NCI-H510A treated with DMSO at 0.1 percent for 48 hours (cell line): Measurements from ENCODE around the gene STK35.

Experiments used
- DNase-seq: peaks from one replicate; lab custom pipeline; 2025; lab: John Stamatoyannopoulos, UW

The STK35 gene

GRCh38 chr20:2136275-2136674 is 34.6 kb downstream of the STK35 start:
- no peak for DNase-seq

- DNase-seq = no peak
Measured at GRCh38 chr20:2137552-2138201, 36.0 kb downstream of the STK35 start.

- DNase-seq = no peak
Measured at GRCh38 chr20:2138396-2138795, 36.8 kb downstream of the STK35 start.

- DNase-seq = no peak
Measured at GRCh38 chr20:2139250-2139649, 37.6 kb downstream of the STK35 start.

- DNase-seq = no peak
Measured at GRCh38 chr20:2139736-2140135, 38.1 kb downstream of the STK35 start.

- DNase-seq = no peak
Measured at GRCh38 chr20:2140561-2140960, 38.9 kb downstream of the STK35 start.

- DNase-seq = no peak
Measured at GRCh38 chr20:2141600-2142575, 40.3 kb downstream of the STK35 start.

- DNase-seq = no peak
Measured at GRCh38 chr20:2142649-2143048, 41.0 kb downstream of the STK35 start.

GRCh38 chr20:2143594-2143993 is 42.0 kb downstream of the STK35 start:
- no peak for DNase-seq

- no peak for DNase-seq
Measured at GRCh38 chr20:2144850-2145249, 43.2 kb downstream of the STK35 start.

- DNase-seq = no peak
Measured at GRCh38 chr20:2145376-2145775, 43.7 kb downstream of the STK35 start.

GRCh38 chr20:2146080-2146867 is 44.6 kb downstream of the STK35 start:
- no peak for DNase-seq

GRCh38 chr20:2149507-2149906 is 47.9 kb downstream of the STK35 start:
- DNase-seq = no peak

- no peak for DNase-seq
Measured at GRCh38 chr20:2150660-2151059, 49.0 kb downstream of the STK35 start.

- DNase-seq = no peak
Measured at GRCh38 chr20:2151858-2152281, 50.2 kb downstream of the STK35 start.

- DNase-seq = no peak
Measured at GRCh38 chr20:2152317-2152716, 50.7 kb downstream of the STK35 start.

GRCh38 chr20:2153326-2153725 is 51.7 kb downstream of the STK35 start:
- DNase-seq = no peak

GRCh38 chr20:2156224-2156623 is 54.6 kb downstream of the STK35 start:
- no peak for DNase-seq

GRCh38 chr20:2156666-2157624 is 55.3 kb downstream of the STK35 start:
- no peak for DNase-seq

- DNase-seq = no peak
Measured at GRCh38 chr20:2162125-2162822, 60.6 kb downstream of the STK35 start.

- DNase-seq = no peak
Measured at GRCh38 chr20:2162823-2163166, 61.2 kb downstream of the STK35 start.
